SK-N-SH treated with all-trans-retinoic acid at 6 μM for 48 hours (cell line): ENCODE measurements around the gene DRD4.

Experiments
- ATAC-seq: fragments of 200-7000 bp; cut with Tn5 transposase; 3 replicates; pipeline ENCODE4 v1.9.1; 2020; ENCODE audit warnings: mild to moderate bottlenecking, moderate library complexity
- ARNTL ChIP-seq: fragments of 450-650 bp; formaldehyde crosslinking; IDR thresholded peaks from 2 replicates; pipeline ENCODE4 v1.5.0; 2020; ENCODE audit warnings: low read depth, mild to moderate bottlenecking, moderate library complexity, borderline replicate concordance
- BACH2 ChIP-seq: fragments of 250-450 bp; sonication (Bioruptor Pico); IDR thresholded peaks from 2 replicates; pipeline ENCODE4 v1.9.0; 2021; ENCODE audit warnings: mild to moderate bottlenecking, borderline replicate concordance
- CREB5 ChIP-seq: fragments of 250-450 bp; sonication (Bioruptor Pico); IDR thresholded peaks from 2 replicates; pipeline ENCODE4 v1.5.1; 2020; ENCODE audit warnings: low read depth, mild to moderate bottlenecking, moderate library complexity
- ESRRG ChIP-seq: fragments of 250-450 bp; sonication (Bioruptor Pico); IDR thresholded peaks from 2 replicates; pipeline ENCODE4 v1.6.1; 2021; ENCODE audit warnings: mild to moderate bottlenecking
- GLIS3 ChIP-seq: fragments of 250-450 bp; sonication (Bioruptor Pico); IDR thresholded peaks from 2 replicates; pipeline ENCODE4 v1.5.0; 2020; ENCODE audit warnings: mild to moderate bottlenecking, moderate library complexity
- ISL1 ChIP-seq: fragments of 250-450 bp; sonication (Bioruptor Pico); IDR thresholded peaks from 2 replicates; pipeline ENCODE4 v2.1.2; 2022; ENCODE audit warnings: mild to moderate bottlenecking, moderate library complexity
- OSR1 ChIP-seq: fragments of 250-450 bp; sonication (Bioruptor Pico); IDR thresholded peaks from 2 replicates; pipeline ENCODE4 v1.8.0; 2022; ENCODE audit warnings: moderate library complexity, mild to moderate bottlenecking, inconsistent platforms
- PATZ1 ChIP-seq: fragments of 250-450 bp; sonication (Bioruptor Pico); IDR thresholded peaks from 2 replicates; pipeline ENCODE4 v1.8.0; 2020; ENCODE audit warnings: mild to moderate bottlenecking, moderate library complexity, borderline replicate concordance
- POU6F1 ChIP-seq: fragments of 250-450 bp; sonication (Bioruptor Pico); IDR thresholded peaks from 2 replicates; pipeline ENCODE4 v1.8.0; 2021; ENCODE audit warnings: low read depth, mild to moderate bottlenecking, moderate library complexity, borderline replicate concordance
- PPARA ChIP-seq: fragments of 250-450 bp; sonication (Bioruptor Pico); IDR thresholded peaks from 2 replicates; pipeline ENCODE4 v1.5.0; 2020; ENCODE audit warnings: mild to moderate bottlenecking, borderline replicate concordance
- RARB ChIP-seq: fragments of 250-450 bp; sonication (Bioruptor Pico); IDR thresholded peaks from 2 replicates; pipeline ENCODE4 v1.8.0; 2021; ENCODE audit warnings: mild to moderate bottlenecking, moderate library complexity
- SNAI2 ChIP-seq: fragments of 250-450 bp; sonication (Bioruptor Pico); IDR thresholded peaks from 2 replicates; pipeline ENCODE4 v1.5.0; 2020; ENCODE audit warnings: mild to moderate bottlenecking, moderate library complexity
- TSHZ2 ChIP-seq: fragments of 250-450 bp; sonication (Bioruptor Pico); IDR thresholded peaks from 2 replicates; pipeline ENCODE4 v1.5.0; 2020; ENCODE audit warnings: mild to moderate bottlenecking, moderate library complexity
- ZC3H10 ChIP-seq: fragments of 250-450 bp; sonication (Bioruptor Pico); IDR thresholded peaks from 2 replicates; pipeline ENCODE4 v1.5.1; 2021; ENCODE audit warnings: mild to moderate bottlenecking, moderate library complexity
- ZFP3 ChIP-seq: fragments of 250-450 bp; sonication (Bioruptor Pico); IDR thresholded peaks from 2 replicates; pipeline ENCODE4 v1.5.0; 2020; ENCODE audit warnings: mild to moderate bottlenecking, moderate library complexity
- ZFP30 ChIP-seq: fragments of 450-650 bp; formaldehyde crosslinking; IDR thresholded peaks from 2 replicates; pipeline ENCODE4 v1.5.0; 2022; ENCODE audit warnings: mild to moderate bottlenecking, moderate library complexity
- ZNF565 ChIP-seq: fragments of 450-650 bp; formaldehyde crosslinking; conservative IDR thresholded peaks from 2 replicates; pipeline ENCODE4 v1.5.0; 2020; ENCODE audit warnings: low read depth, mild to moderate bottlenecking, moderate library complexity
- ZNF8 ChIP-seq: fragments of 450-650 bp; formaldehyde crosslinking; IDR thresholded peaks from 2 replicates; pipeline ENCODE4 v1.5.0; 2020; ENCODE audit warnings: mild to moderate bottlenecking, moderate library complexity

Gene DRD4

GRCh38 chr11:638631-639331, 1.7 kb downstream of the DRD4 start:
- no peak for ATAC-seq

GRCh38 chr11:639332-639955, 2.4 kb downstream of the DRD4 start:
- no peak for ATAC-seq
- TF ChIP-seq ARNTL (CRISPR knock-in tag) (no peak), ZC3H10 (CRISPR knock-in tag) (no peak), CREB5 (CRISPR knock-in tag) (no peak), SNAI2 (CRISPR knock-in tag) (no peak), RARB (no peak), PATZ1 (CRISPR knock-in tag) (no peak), GLIS3 (no peak), BACH2 (CRISPR knock-in tag) (no peak), OSR1 (CRISPR knock-in tag) (no peak)
- TF ChIP-seq, all 23 proteins: peak for 0

More at GRCh38 chr11:638631-639331, 1.7 kb downstream of the DRD4 start:
- TF ChIP-seq ZFP3 (CRISPR knock-in tag) = no peak

GRCh38 chr11:640021-640706, 3.1 kb downstream of the DRD4 start:
- TF ChIP-seq TSHZ2 (CRISPR knock-in tag) (no peak), ISL1 (CRISPR knock-in tag) (no peak), ESRRG (CRISPR knock-in tag) (no peak), SNAI2 (CRISPR knock-in tag) (no peak), ARNTL (CRISPR knock-in tag) (no peak), PATZ1 (CRISPR knock-in tag) (no peak), ZFP30 (CRISPR knock-in tag) (no peak)
- no peak for ATAC-seq

- ATAC-seq = no peak
- TF ChIP-seq OSR1 (CRISPR knock-in tag) (no peak), SNAI2 (CRISPR knock-in tag) (no peak), PATZ1 (CRISPR knock-in tag) (no peak), CREB5 (CRISPR knock-in tag) (no peak), BACH2 (CRISPR knock-in tag) (no peak), PPARA (CRISPR knock-in tag) (no peak), GLIS3 (no peak), ZC3H10 (CRISPR knock-in tag) (no peak), ZFP30 (CRISPR knock-in tag) (no peak), POU6F1 (no peak), ZNF8 (CRISPR knock-in tag) (no peak), ZFP3 (CRISPR knock-in tag) (no peak), ZNF565 (no peak), ESRRG (CRISPR knock-in tag) (no peak)
Measured at GRCh38 chr11:641806-642370, 4.8 kb downstream of the DRD4 start.
